HG02852 (cell line): ENCODE results near the gene CREB1.

Experiments used
- ATAC-seq: cut with Tn5 transposase; IDR thresholded peaks from one replicate; pipeline ENCODE4 v1.9.1; 2021; ENCODE audit warnings: mild to moderate bottlenecking, moderate library complexity; ENCODE audit not compliant: unreplicated experiment

Gene CREB1

GRCh38 chr2:207540431-207540830 is 10.7 kb downstream of the CREB1 start:
- ATAC-seq, result no peak

GRCh38 chr2:207541933-207542332 is 12.2 kb downstream of the CREB1 start:
- no peak for ATAC-seq

GRCh38 chr2:207543272-207543671 is 13.5 kb downstream of the CREB1 start:
- no peak for ATAC-seq

GRCh38 chr2:207546822-207547221 is 17.1 kb downstream of the CREB1 start:
- no peak for ATAC-seq

GRCh38 chr2:207549145-207549544 is 19.4 kb downstream of the CREB1 start:
- no peak for ATAC-seq

GRCh38 chr2:207558079-207558491 is 28.3 kb downstream of the CREB1 start:
- ATAC-seq, result no peak

GRCh38 chr2:207561386-207562080 is 31.8 kb downstream of the CREB1 start:
- no peak for ATAC-seq

GRCh38 chr2:207565736-207566500 is 36.2 kb downstream of the CREB1 start:
- no peak for ATAC-seq

GRCh38 chr2:207567671-207568070 is 37.9 kb downstream of the CREB1 start:
- ATAC-seq, result no peak

GRCh38 chr2:207571370-207571769 is 41.6 kb downstream of the CREB1 start:
- no peak for ATAC-seq

GRCh38 chr2:207584952-207585351 is 55.2 kb downstream of the CREB1 start:
- ATAC-seq, result no peak

- no peak for ATAC-seq
Measured at GRCh38 chr2:207587305-207587704, 57.5 kb downstream of the CREB1 start.

GRCh38 chr2:207589143-207589542 is 59.4 kb downstream of the CREB1 start:
- ATAC-seq, result no peak

GRCh38 chr2:207593277-207593676 is 63.5 kb downstream of the CREB1 start:
- no peak for ATAC-seq

GRCh38 chr2:207594264-207594663 is 64.5 kb downstream of the CREB1 start:
- ATAC-seq, result no peak

- no peak for ATAC-seq
Measured at GRCh38 chr2:207594731-207595130, 65.0 kb downstream of the CREB1 start.

- no peak for ATAC-seq
Measured at GRCh38 chr2:207599636-207600035, 69.9 kb downstream of the CREB1 start.

- ATAC-seq, result no peak
Measured at GRCh38 chr2:207600231-207600630, 70.5 kb downstream of the CREB1 start.

GRCh38 chr2:207601774-207602173 is 72.0 kb downstream of the CREB1 start:
- ATAC-seq, result no peak

- no peak for ATAC-seq
Measured at GRCh38 chr2:207603486-207603885, 73.7 kb downstream of the CREB1 start.

- no peak for ATAC-seq
Measured at GRCh38 chr2:207606399-207606798, 76.6 kb downstream of the CREB1 start.

- no peak for ATAC-seq
Measured at GRCh38 chr2:207606829-207607228, 77.1 kb downstream of the CREB1 start.
